NB4 (cell line): ENCODE data around the gene KANSL3.

Experiments used
- TF ChIP-seq, protein P1 (sequence below): IDR thresholded peaks from one replicate; pipeline ENCODE4 v1.5.1; 2012; ENCODE audit warnings: low read depth, low read length
- TF ChIP-seq, protein P2 (sequence below): IDR thresholded peaks from 2 replicates; pipeline ENCODE4 v1.6.1; 2011; ENCODE audit warnings: low read depth, low read length

DNA sequence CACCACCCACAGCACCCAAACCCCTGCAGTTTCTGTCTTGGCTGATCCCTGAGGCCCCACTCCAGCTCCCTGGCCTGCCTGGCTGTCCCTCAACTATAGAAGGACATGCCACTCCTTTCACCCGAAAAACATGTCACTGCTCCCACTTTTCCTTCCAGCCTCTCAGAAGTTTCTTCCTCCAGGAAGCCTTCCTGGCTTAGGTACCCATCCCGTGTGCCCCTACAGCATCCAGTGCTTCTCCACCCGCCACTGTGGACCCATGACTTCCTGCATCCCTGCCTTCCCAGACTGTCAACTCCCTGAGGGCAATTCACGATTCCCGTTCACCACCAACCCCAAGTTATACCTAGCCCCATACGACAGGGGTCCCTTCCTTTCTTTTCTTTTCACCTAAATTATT lies 80.1 kb downstream of the KANSL3 start:
- TF ChIP-seq, protein P1, sequence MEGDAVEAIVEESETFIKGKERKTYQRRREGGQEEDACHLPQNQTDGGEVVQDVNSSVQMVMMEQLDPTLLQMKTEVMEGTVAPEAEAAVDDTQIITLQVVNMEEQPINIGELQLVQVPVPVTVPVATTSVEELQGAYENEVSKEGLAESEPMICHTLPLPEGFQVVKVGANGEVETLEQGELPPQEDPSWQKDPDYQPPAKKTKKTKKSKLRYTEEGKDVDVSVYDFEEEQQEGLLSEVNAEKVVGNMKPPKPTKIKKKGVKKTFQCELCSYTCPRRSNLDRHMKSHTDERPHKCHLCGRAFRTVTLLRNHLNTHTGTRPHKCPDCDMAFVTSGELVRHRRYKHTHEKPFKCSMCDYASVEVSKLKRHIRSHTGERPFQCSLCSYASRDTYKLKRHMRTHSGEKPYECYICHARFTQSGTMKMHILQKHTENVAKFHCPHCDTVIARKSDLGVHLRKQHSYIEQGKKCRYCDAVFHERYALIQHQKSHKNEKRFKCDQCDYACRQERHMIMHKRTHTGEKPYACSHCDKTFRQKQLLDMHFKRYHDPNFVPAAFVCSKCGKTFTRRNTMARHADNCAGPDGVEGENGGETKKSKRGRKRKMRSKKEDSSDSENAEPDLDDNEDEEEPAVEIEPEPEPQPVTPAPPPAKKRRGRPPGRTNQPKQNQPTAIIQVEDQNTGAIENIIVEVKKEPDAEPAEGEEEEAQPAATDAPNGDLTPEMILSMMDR, result no peak
- TF ChIP-seq, protein P2, sequence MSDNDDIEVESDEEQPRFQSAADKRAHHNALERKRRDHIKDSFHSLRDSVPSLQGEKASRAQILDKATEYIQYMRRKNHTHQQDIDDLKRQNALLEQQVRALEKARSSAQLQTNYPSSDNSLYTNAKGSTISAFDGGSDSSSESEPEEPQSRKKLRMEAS, result no peak
